HG03095 (cell line): ENCODE data around the gene BMP7.

Source experiments
- ATAC-seq: cut with Tn5 transposase; IDR thresholded peaks from one replicate; pipeline ENCODE4 v1.9.1; 2021; ENCODE audit warnings: moderate library complexity; ENCODE audit not compliant: unreplicated experiment

BMP7 gene

DNA sequence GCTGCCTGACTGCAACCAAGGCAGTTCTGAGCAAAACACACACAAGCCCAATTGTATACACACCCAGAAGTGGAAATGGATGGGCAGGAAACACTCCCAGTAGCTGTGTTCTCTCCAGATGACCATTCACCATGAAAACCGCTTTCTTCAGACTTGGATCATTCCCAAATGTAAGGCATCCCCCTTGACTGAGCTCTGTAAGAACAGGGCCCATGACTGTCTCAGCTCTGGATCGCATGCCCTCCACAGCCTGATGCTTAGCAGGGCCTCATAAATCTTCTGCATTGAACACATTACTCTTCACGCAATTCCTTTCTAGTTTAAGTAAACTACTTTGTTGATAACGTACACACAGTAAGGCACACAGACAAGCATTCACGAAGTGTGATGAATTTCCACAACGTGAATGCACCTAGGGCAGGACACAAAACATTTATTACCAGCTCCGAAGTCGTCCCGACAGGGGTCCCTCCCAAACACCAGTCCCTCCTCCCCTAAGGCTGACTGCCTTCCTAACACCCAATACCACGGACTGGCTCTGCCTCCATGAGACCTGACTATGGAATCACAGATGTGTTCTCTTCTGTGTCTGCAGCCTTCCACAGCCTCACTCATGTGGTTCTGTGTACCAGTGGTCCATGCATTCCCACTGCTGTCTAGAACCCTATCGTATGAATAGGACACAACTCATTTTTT lies 31.7 kb downstream of the BMP7 start:
- no peak for ATAC-seq

GRCh38 chr20:57231951-57232428 lies 34.5 kb downstream of the BMP7 start:
- ATAC-seq, result no peak

DNA sequence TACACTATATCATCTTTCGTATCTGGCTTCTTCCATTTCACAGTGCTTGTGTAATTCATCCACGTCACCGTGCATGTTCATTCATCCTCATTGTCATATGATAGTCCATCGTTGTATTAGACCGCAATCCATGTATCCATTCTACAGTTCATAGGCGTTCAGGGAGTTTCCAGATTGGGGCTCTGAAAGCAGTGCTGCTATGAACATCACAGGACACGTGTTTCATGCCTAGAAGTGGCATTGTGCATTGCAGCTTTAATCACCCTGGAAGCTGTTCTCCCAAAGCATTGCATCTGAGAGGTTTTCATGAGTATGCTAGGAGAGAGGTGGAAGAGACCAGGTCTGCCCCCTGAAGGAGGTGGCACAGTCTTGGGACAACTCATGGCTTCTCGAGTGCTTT lies 35.3 kb downstream of the BMP7 start:
- no peak for ATAC-seq

- ATAC-seq, result no peak
These were observed 36.2 kb downstream of the BMP7 start for GRCh38 chr20:57230247-57230646.

DNA sequence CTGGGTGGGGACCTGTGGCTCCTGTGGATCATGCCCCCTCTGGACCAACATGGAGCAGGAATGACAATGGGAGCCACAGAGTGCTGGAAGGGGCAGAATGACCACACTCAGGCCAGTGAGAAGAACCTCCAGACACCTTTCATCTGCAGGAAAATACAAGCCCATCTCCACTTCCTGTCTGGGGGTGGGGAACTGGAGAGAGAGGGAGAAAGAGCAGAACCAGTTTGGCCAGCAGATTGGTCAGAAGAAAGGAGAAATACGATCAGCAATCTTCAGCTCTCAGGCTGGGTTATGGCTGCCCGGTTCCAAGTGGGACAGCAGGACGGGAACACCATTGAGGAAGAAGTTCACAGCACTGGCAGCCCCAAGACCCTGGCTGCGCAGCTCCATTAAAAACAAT lies 37.0 kb downstream of the BMP7 start:
- no peak for ATAC-seq

GRCh38 chr20:57225830-57226229 lies 40.6 kb downstream of the BMP7 start:
- ATAC-seq, result no peak

- no peak for ATAC-seq
These were observed 41.2 kb downstream of the BMP7 start for GRCh38 chr20:57225197-57225733.

- no peak for ATAC-seq
These were observed 41.8 kb downstream of the BMP7 start for GRCh38 chr20:57224641-57225138.

DNA sequence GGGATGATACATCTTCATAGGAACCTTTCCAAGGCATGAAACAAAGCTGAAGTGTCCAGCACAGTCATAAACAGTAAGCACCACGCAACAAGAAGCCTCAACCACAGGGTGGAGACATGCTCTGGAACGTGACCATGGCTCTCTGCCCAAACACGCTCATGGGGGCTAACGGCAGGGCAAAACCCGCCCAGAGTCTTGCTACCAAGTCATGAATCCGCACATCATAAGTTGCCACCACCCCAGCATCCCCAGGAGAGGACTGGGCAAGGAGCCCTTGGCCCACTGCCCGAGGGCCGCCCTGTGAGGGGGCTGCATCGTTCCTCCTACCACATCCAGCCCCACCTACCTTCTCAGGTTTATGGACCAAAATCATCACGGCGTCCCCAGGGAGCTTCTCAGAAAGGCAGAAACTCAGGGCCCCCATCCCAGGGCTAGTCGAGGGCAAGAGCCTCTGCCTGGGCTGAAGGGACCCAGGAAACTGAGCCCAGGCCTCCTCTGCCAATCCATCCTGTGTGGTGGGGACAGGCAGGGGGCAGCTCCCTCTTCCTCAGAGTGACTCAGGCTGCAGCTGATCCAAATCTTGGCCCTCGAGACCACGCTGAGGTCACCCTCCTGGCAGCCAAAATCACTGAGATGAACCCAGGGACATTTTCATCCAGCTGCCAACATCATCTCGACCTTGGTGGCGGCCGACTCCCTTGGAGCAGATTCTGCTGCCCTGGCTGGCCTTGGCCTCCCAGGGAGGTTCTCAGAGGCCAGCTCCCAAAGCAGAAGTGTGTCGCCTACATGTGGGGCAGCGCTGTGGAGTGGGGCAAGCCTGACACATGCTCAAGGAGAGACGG lies 42.6 kb downstream of the BMP7 start:
- no peak for ATAC-seq

- ATAC-seq, result no peak
These were observed 43.9 kb downstream of the BMP7 start for GRCh38 chr20:57222631-57222950.

DNA sequence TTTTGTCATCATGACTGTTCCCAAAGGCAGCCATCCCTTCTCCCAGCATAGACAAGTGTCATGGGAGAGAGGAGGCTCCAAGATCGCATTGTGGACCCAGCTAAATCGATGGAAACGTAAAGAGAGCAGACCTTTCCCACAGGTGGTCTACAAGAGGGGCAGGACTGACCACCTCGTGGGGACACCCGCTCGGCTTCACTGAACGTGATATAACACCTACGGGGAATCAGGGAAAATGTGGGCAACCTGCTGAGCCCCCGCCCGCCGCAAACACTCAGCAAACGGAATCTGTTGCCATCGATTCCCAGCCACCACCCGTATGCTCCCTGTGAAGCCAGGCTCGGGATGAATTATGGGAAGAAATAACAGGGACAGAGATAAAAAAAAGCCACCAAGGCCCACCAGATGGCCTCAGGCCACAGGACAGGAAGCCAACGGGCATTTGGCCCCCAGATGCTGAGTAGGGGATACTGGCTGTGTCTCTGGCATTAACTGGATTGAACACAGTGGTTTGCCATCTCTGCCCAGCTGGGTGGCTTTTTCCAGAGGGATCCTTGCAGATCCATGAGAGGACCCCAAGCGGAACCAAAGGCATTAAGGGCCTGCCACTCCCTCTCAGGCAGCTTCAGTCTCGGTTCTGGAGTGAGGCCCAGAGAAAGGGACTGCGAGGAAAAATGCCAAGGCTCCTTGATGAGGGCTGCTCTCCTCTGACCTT lies 44.4 kb downstream of the BMP7 start:
- no peak for ATAC-seq

DNA sequence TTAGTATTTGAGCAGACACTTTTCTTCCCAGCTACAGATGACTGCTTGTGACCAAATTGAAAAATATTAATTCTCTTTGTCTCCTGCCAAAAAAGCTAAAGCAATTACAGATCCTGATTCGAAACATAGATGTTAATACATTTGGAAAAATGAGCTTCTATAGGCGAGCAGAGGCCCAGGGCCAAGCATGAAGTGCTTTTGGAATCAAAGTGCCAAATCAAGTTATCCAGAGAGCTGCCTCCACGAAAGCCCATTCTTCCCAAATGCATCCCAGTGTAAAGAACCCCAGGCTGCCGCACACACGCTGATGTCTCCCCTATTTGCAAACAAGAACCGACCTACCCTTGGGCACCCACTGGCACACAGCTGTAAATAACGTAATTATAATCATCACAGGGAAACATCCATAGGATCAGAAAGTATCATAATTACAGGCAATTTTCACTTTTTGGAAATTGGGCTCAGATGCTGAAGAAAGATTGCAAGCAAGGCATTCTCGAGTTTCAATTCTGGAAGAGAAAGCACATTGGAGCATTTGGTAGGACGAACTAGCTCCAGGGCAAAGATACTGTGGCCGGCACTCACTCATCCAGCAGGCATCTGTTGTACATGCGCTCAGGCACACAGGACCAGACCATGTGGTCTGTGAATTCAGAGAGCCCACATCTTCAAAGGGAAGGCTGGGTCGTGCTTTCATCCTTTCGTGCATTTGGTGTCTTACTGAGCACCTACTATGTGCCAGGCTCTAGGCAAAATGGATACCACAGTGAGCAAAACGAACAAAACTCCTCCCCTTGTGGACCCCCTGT lies 45.9 kb downstream of the BMP7 start:
- ATAC-seq, result no peak

DNA sequence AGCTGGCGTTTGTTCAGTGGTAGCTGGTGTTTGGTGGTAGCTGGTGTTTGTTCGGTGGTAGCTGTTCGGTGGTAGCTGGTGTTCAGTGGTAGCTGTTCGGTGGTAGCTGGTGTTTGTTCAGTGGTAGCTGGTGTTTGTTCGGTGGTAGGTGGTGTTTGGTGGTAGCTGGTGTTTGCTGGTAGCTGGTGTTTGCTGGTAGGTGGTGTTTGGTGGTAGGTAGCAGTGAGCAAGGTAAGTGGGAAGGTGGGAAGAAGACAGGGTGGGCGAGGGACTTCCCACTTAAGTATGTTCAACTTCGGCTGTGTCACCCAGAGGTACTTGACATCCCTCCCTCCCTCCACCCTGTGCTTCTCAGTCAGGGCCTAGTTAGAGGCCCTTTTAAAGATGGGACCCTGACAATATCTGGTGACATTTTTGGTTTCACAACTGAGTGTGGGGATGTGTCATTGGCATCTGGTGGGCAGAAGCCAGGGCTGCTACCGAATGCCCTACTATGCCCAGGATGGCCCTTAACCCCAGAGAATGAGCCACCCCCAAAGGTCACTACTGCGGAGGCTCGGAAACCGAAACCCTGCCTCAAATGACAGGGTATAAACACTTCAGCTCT lies 47.3 kb downstream of the BMP7 start:
- ATAC-seq, result no peak

DNA sequence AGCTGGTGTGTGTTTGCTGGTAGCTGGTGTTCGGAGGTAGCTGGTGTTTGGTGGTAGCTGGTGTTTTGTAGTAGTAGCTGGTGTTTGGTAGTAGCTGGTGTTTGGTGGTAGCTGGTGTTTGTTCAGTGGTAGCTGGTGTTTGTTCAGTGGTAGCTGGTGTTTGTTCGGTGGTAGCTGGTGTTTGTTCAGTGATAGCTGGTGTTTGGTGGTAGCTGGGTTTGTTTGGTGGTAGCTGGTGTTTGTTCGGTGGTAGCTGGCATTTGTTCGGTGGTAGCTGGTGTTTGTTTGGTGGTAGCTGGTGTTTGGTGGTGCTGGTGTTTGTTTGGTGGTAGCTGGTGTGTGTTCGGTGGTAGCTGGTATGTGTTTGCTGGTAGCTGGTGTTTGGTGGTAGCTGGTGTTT lies 48.0 kb downstream of the BMP7 start:
- no peak for ATAC-seq

GRCh38 chr20:57217802-57218201 lies 48.6 kb downstream of the BMP7 start:
- ATAC-seq, result no peak

DNA sequence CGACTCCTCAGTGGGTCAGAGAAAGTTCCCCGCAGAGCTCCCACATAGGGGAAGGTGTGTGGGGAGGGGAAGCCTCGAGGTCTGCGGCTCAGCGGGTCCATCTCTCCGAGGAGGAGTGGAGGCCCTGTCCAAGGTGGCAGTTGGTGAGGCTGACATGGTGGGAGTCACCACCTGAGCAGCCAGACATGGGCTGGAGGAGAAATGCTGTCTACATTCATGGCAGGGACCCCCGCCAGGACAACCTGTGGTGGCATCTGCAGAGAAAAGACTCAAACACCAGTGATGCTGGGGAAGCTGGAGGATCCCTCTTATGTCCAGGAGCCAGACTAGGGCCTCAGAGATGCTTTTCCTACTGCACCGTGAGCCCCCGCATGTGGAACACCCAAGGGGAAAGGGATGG lies 49.8 kb downstream of the BMP7 start:
- no peak for ATAC-seq

- ATAC-seq, result no peak
These were observed 50.5 kb downstream of the BMP7 start for GRCh38 chr20:57215826-57216471.

DNA sequence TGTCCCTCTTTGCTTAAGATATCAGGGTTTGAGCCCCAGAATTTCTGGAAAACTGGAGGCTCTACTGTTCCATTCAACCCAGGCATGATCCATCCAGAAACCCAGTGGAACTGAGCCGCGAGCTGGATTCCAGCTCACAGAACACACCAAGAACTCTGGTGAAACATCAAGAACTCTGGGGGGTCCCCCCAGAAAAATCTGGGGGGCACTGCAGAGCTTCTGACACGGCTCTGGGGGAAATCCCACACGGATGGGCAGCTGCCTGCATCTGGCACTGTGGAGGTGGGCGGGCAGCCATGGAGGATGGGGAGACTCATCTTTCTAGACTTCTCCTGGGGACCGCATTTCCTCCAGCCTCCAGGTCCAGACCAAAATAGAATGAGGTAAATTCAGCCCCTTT lies 51.0 kb downstream of the BMP7 start:
- ATAC-seq, result no peak

DNA sequence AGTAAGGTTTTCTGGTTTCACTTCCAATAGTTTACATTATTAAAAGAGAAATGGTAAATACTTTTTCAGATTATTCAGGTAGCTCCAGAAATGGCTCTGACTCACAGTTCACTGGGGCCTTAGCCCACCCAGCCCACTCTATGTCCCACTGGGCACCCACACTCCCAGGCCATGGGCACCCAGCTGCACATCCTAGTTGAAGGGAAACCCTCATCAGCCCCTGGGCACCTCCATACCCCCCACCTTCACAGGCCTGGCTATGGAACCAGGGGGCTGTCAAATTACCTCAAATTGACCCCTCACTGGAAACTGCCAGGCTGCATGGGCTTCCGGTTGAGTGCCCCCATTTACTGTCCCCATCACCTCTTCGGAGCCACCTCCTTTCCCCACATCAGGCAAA lies 51.5 kb downstream of the BMP7 start:
- ATAC-seq, result no peak

DNA sequence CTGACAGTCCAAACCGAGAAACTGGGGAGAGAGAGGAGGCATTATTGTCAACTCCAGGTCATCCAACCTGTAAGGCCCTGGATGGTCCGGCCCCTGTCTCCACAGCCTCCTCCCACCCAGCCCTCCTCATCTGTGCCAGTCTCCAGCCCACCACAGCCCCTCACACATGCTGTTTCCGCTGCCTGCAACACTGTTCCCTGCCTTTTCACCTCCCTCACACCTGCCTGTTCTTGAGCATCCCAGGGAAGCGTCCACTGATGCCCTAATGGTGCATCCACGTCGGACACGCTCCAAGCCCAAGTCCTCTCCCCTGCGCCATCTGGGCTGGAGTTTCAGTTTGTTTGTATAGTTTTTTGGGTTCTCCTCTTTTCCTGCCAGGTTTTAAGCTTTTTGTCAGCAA lies 52.0 kb downstream of the BMP7 start:
- ATAC-seq, result no peak
